IPS-15b (cell line): ENCODE data around the gene CPLX4.
A peak's percentile ranks its signal among the peaks of the same experiment; 100 is the strongest.

Experiments used
- H3K27me3 ChIP-seq: one replicate; pipeline ENCODE4 v1.6.1; 2013; ENCODE audit warnings: low read length; ENCODE audit not compliant: control insufficient read depth, insufficient read depth
- H3K36me3 ChIP-seq: one replicate; pipeline ENCODE4 v1.6.1; 2013; ENCODE audit warnings: low read length; ENCODE audit not compliant: control insufficient read depth, insufficient read depth
- H3K4me1 ChIP-seq: one replicate; pipeline ENCODE4 v1.6.1; 2013; ENCODE audit warnings: mild to moderate bottlenecking, low read length; ENCODE audit not compliant: control insufficient read depth, insufficient read depth
- H3K4me3 ChIP-seq: one replicate; pipeline ENCODE4 v1.5.1; 2013; ENCODE audit warnings: low read depth, low read length
- H3K9ac ChIP-seq: one replicate; pipeline ENCODE4 v1.6.1; 2013; ENCODE audit warnings: low read depth, mild to moderate bottlenecking, low read length
- H3K9me3 ChIP-seq: one replicate; pipeline ENCODE4 v1.6.1; 2013; ENCODE audit warnings: mild to moderate bottlenecking, low read length; ENCODE audit not compliant: control insufficient read depth, insufficient read depth

The CPLX4 gene

GRCh38 chr18:59318460-59319050, at the start of gene CPLX4:
TSS of gene CPLX4 (minus strand) at chr18:59318649. CDS start at chr18:59318462, 187 bp downstream.
- Histone ChIP-seq H3K4me3 (no peak within 1 kb of the TSS), H3K9me3 (no peaks in the 10 kb centered on the region), H3K27me3 (no peaks in the 10 kb centered on the region), H3K9ac (no peak within 1 kb of the TSS), H3K4me1 (no peaks in the 10 kb centered on the region), H3K36me3 (no peaks in the 10 kb centered on the region)

DNA sequence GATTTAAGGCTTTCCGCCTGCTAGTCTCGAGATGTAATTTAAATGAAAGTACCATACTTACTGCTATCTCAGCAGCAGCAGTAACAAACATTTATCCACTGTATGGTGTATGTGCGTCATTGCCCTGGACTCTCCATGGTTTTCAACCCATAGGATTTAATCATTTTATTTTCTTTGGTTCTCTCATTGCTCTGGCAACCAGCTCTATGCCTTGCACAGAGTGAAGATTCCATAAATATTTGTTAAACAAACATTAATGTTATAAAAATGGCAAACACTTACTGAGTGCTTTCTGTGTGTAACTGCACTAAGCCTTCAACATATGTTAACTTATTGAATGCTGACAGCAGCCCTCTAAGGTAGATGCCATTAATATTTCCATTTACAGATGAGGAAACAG, 41.9 kb upstream of the CPLX4 start:
- H3K9ac ChIP-seq: no peak overlapping the region
- no peaks in the 10 kb centered on the region for H3K4me1 ChIP-seq
- no peaks in the 10 kb centered on the region for H3K9me3 ChIP-seq
- no peak overlapping the region for H3K4me3 ChIP-seq
- no peaks in the 10 kb centered on the region for H3K36me3 ChIP-seq
- H3K27me3 ChIP-seq: peaks cover 28% of the 10 kb centered on the region

- Histone ChIP-seq H3K9ac (peak overlapping the region; percentile 16), H3K27me3 (peaks cover 27% of the 10 kb centered on the region), H3K4me1 (no peaks in the 10 kb centered on the region), H3K9me3 (no peaks in the 10 kb centered on the region), H3K36me3 (peaks cover 7% of the 10 kb centered on the region), H3K4me3 (peak overlapping the region; percentile 73)
These were observed 41.1 kb upstream of the CPLX4 start for GRCh38 chr18:59359576-59359952.

DNA sequence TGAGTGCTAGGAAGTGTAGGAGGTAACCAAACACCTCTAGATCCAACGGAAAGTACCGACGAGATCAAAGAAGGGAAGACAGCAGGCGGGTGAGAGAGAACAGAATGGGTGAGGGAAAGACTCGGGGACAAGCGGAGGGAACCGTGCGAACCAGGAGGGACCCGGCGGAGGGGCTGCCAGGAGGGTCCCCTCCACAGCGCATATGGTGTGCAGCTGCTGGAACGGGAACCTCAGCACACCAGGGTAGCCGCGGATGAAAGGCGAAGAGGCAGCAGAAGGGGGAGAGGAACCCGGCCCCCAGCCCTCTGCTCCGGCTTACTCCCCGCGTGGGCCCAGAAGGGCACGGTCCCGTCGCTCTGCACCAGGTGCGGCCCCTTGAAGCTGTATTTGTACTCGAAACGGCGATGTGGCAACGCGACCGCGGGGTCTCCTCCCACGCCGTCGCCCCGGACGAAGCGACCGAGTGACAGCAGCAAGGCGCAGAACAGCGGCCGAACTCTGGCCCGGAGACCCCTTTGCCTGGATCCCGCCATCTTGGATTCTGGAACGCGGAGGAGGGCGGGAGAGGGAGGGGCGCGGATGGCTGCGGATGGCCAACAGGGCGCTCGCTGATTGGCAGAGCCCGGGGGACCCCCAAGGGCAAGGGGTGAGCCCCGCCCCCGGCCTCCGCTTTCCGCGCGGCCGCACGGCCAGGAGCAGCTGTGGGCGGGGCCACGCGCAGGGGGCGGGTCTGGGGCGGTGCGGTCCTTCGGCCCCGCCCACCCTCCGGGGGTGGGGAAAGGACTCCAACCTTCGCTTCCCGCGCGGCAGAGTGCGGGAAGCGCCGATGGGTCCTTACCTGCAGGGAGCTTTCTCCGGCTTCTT, 40.5 kb upstream of the CPLX4 start, which contains the start of gene LMAN1:
LMAN1 (minus strand) TSS at position 554 of the 864 bp plus-strand sequence; CDS start at position 533, 21 bp downstream.
- H3K9ac ChIP-seq: peak within 1 kb of the TSS; percentile 93
- H3K4me3 ChIP-seq: peak within 1 kb of the TSS; percentile 83
- H3K36me3 ChIP-seq: peaks cover 7% of the 10 kb centered on the region

GRCh38 chr18:59358414-59358711, 39.9 kb upstream of the CPLX4 start:
- Histone ChIP-seq H3K9ac (peak overlapping the region; percentile 93), H3K9me3 (no peaks in the 10 kb centered on the region), H3K4me3 (peak overlapping the region; percentile 83), H3K4me1 (no peaks in the 10 kb centered on the region), H3K27me3 (peaks cover 26% of the 10 kb centered on the region), H3K36me3 (peaks cover 7% of the 10 kb centered on the region)

More for the DNA sequence above, 40.5 kb upstream of the CPLX4 start, which contains the start of gene LMAN1:
- Histone ChIP-seq H3K27me3 (peaks cover 26% of the 10 kb centered on the region), H3K4me1 (no peaks in the 10 kb centered on the region), H3K9me3 (no peaks in the 10 kb centered on the region)

GRCh38 chr18:59357928-59358327, 39.5 kb upstream of the CPLX4 start:
- Histone ChIP-seq H3K36me3 (peaks cover 9% of the 10 kb centered on the region), H3K9ac (peak overlapping the region; percentile 5), H3K4me1 (no peaks in the 10 kb centered on the region)

GRCh38 chr18:59354731-59355130, 36.3 kb upstream of the CPLX4 start:
- H3K4me3 ChIP-seq: no peak overlapping the region
- H3K4me1 ChIP-seq: no peaks in the 10 kb centered on the region
- no peak overlapping the region for H3K9ac ChIP-seq
- H3K36me3 ChIP-seq: peaks cover 25% of the 10 kb centered on the region
- peaks cover 3% of the 10 kb centered on the region for H3K27me3 ChIP-seq
- H3K9me3 ChIP-seq: no peaks in the 10 kb centered on the region

More at GRCh38 chr18:59357928-59358327, 39.5 kb upstream of the CPLX4 start:
- Histone ChIP-seq H3K9me3 (no peaks in the 10 kb centered on the region), H3K4me3 (peak overlapping the region; percentile 83), H3K27me3 (peaks cover 22% of the 10 kb centered on the region)

DNA sequence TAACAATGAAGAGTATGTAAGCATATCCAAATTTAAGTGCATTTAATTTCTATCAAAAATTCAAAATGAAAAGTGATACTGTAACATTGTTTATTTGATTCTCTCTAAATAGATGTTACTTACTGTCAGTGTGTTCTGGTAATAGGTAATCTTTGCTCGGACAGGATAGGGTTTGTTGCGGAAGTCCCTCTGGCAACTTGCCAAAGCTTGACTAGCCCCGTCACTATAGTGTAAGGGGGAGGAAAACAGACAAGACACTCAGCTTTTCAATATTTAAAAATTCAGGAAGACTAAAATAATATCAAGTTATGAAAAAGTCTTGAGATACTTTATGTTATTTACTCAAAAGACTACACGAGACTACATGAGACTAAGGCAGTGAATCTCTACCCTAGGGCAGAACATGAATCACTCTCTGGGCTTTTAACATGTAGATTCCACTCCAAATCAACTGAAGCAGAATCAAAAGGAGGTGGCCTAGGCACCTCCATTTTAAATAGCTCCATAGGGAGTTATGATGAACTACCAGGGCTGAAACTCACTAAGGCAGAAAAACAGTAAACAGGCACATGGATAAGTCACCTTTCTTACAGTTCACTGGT, 34.7 kb upstream of the CPLX4 start:
- H3K27me3 ChIP-seq: no peaks in the 10 kb centered on the region
- no peaks in the 10 kb centered on the region for H3K9me3 ChIP-seq
- no peaks in the 10 kb centered on the region for H3K4me1 ChIP-seq
- H3K4me3 ChIP-seq: no peak overlapping the region
- no peak overlapping the region for H3K9ac ChIP-seq
- peaks cover 25% of the 10 kb centered on the region for H3K36me3 ChIP-seq

DNA sequence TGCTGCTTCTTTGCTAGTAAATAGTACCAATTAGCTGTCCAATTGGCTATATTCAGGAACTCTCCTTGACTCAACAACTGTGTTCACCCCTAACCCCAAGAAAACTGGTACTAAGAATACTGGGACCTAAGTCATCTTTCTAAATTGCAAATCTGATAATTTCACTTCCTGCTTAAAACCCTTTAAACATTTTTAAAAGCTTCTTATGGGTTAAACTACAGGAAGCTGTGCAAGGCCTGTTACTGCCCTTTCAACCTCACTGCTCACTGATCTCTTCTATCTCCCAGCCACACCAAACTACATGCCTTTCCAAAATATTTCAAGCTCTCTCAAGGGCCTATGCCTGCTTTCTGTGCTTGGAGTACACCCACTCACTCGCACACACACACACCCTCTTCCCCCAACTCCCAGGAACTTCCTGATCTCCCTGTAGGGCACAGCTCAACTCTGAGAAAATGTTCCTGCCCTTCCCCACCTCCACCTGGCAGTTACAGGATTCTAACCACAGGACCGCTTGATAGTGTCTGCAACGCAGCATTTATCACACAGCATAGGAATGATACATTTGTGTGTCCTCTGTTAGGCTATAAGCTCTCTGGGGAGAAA, 33.9 kb upstream of the CPLX4 start:
- Histone ChIP-seq H3K4me1 (no peaks in the 10 kb centered on the region), H3K27me3 (no peaks in the 10 kb centered on the region), H3K9ac (no peak overlapping the region), H3K4me3 (no peak overlapping the region), H3K36me3 (peaks cover 28% of the 10 kb centered on the region), H3K9me3 (no peaks in the 10 kb centered on the region)

DNA sequence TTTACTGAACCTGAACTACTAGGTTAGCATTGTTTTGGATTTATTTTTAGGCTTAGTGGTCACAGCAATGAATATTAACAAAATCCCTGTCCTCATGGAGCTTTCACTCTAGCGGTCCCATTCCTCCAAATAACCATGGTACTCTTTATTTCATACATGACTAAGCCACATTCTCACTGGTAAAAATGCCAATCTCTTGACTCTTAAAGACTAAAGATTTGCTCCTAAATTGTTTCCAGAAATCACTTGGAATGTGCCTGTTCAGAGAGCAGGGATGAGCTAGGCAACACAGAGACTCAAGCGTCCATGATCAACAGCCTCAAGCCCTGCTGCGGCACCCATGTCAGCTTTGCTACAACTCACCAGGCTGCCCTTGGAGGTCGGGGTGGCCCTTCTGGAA, 27.1 kb upstream of the CPLX4 start:
- H3K4me3 ChIP-seq: no peak overlapping the region

GRCh38 chr18:59344996-59345395, 26.5 kb upstream of the CPLX4 start:
- Histone ChIP-seq H3K27me3 (no peaks in the 10 kb centered on the region), H3K4me3 (no peak overlapping the region), H3K9ac (no peak overlapping the region), H3K36me3 (peaks cover 17% of the 10 kb centered on the region), H3K4me1 (no peaks in the 10 kb centered on the region), H3K9me3 (no peaks in the 10 kb centered on the region)

More for the DNA sequence above, 27.1 kb upstream of the CPLX4 start:
- Histone ChIP-seq H3K9ac (no peak overlapping the region), H3K9me3 (no peaks in the 10 kb centered on the region), H3K4me1 (no peaks in the 10 kb centered on the region), H3K36me3 (peaks cover 17% of the 10 kb centered on the region), H3K27me3 (no peaks in the 10 kb centered on the region)
